IPS DF 6.9 (cell line): Measurements from ENCODE around the gene LILRA5.

ENCODE experiments used
- DNase-seq: peaks from one replicate; pipeline ENCODE4 v3.0.0-alpha.2; 2013; ENCODE audit warnings: low read depth, low spot score
- H3K27ac ChIP-seq: one replicate; pipeline ENCODE4 v1.5.1; 2013; ENCODE audit warnings: low read length, control low read depth
- H3K27me3 ChIP-seq: 2 replicates; pipeline ENCODE4 v1.6.1; 2013; ENCODE audit warnings: mild to moderate bottlenecking, low read length; ENCODE audit not compliant: control insufficient read depth, insufficient read depth
- H3K36me3 ChIP-seq: 2 replicates; pipeline ENCODE4 v1.6.1; 2013; ENCODE audit warnings: low read length; ENCODE audit not compliant: control insufficient read depth, insufficient read depth
- H3K4me1 ChIP-seq: 2 replicates; pipeline ENCODE4 v1.6.1; 2013; ENCODE audit warnings: low read length; ENCODE audit not compliant: control insufficient read depth, insufficient read depth
- H3K4me3 ChIP-seq: 2 replicates; pipeline ENCODE4 v1.5.1; 2013; ENCODE audit warnings: mild to moderate bottlenecking, low read length
- H3K9me3 ChIP-seq: 2 replicates; pipeline ENCODE4 v1.6.1; 2013; ENCODE audit warnings: low read length, inconsistent platforms; ENCODE audit not compliant: control insufficient read depth, insufficient read depth
- WGBS: extraction: QIAGEN DNeasy Blood & Tissue Kit; methylation state at CpG from one replicate; pipeline ENCODE4 v1.1.7; 2013; ENCODE audit warnings: mixed read lengths, missing lambda C conversion rate; ENCODE audit not compliant: insufficient read length, insufficient coverage; 5-methylcytosine and 5-hydroxymethylcytosine counted together

Gene LILRA5

DNA sequence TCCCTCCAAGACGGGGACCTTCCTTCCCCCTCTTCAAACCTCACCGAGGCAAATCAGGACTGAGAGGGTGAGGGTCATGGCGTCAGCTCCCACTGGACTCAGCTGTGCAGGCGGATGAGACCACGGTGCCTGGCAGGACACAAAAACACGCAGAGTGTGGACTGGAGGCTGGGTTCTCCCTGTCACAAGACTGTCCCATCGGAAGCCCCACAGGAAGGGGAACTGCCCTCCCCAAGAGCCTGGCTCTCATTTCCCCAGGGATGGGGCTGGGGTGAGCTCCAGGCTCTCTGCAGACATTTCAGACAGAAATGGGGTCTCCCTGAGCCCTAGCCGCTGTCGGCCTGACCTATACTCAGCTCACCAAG is 55.9 kb downstream of the LILRA5 start, which contains the start of gene LILRB5:
Gene LILRB5 (minus strand): TSS at position 158 of the 365 bp plus-strand sequence. CDS start 80 bp downstream, at position 78.
- H3K27ac ChIP-seq = no peak within 1 kb of the TSS
- DNase-seq = no peak
- peaks cover 2% of the 10 kb centered on the region; the same call in 1 of the 2 replicates for H3K36me3 ChIP-seq
- H3K27me3 ChIP-seq = no peaks in the 10 kb centered on the region
- H3K4me1 ChIP-seq = no peaks in the 10 kb centered on the region
- no CpG with 5 or more reads among the region's 9 CpGs for WGBS
- H3K4me3 ChIP-seq = no peak within 1 kb of the TSS
- H3K9me3 ChIP-seq = no peaks in the 10 kb centered on the region; the same call in 1 of the 2 replicates
